ENCODE data around the gene COX6B2. TPM values are rescaled to one million over a fixed set of nuclear protein-coding genes. Genes with fewer than 3 reads are reported as not detected.

COX6B2 gene
- total RNA-seq, 4 donors from 2014 or later = not detected

DNA sequence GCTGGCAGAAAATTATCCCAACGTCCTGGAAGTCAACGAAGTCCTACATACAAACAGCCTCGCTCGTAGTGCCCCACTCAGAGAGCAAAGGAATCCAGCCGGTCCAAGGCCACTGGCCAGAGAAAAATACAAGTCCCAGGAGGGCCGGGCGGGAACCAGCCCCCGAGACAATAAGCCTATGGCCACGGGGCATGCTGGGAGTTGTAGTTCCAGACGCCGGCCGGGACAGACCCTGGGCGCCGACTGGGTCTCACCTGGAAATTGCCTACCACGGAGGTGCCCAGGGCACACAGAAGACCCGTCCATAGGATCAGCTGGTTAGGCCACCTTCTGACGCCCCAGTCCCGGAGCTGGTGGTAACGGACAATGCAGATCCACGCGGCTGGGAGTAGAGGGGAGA, 34.7 kb downstream of the COX6B2 start:
- Histone ChIP-seq H3K36me3 (no peaks in the 10 kb centered on the region), H3K27me3 (no peaks in the 10 kb centered on the region), H3K4me3 (no peak overlapping the region), H3K27ac (no peak overlapping the region), H3K9me3 (no peaks in the 10 kb centered on the region), H3K4me1 (no peaks in the 10 kb centered on the region)
- in situ Hi-C loops (cut with MboI; ENCODE audit: low sequenced_read_pairs in 4 of 4) = no loop called here
- intact Hi-C loops (cut with DNase I; ENCODE audit: low total_unique reads) = no loop called here
- no peak for ATAC-seq
- TF ChIP-seq, protein P1, sequence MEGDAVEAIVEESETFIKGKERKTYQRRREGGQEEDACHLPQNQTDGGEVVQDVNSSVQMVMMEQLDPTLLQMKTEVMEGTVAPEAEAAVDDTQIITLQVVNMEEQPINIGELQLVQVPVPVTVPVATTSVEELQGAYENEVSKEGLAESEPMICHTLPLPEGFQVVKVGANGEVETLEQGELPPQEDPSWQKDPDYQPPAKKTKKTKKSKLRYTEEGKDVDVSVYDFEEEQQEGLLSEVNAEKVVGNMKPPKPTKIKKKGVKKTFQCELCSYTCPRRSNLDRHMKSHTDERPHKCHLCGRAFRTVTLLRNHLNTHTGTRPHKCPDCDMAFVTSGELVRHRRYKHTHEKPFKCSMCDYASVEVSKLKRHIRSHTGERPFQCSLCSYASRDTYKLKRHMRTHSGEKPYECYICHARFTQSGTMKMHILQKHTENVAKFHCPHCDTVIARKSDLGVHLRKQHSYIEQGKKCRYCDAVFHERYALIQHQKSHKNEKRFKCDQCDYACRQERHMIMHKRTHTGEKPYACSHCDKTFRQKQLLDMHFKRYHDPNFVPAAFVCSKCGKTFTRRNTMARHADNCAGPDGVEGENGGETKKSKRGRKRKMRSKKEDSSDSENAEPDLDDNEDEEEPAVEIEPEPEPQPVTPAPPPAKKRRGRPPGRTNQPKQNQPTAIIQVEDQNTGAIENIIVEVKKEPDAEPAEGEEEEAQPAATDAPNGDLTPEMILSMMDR (IDR thresholded peaks at IDR 0.05 in 4 of 5, conservative IDR thresholded peaks at IDR 0.05 in 1 of 5) = no peak
- TF ChIP-seq POLR2A (IDR thresholded peaks at IDR 0.05) = no peak
- no peak for DNase-seq

DNA sequence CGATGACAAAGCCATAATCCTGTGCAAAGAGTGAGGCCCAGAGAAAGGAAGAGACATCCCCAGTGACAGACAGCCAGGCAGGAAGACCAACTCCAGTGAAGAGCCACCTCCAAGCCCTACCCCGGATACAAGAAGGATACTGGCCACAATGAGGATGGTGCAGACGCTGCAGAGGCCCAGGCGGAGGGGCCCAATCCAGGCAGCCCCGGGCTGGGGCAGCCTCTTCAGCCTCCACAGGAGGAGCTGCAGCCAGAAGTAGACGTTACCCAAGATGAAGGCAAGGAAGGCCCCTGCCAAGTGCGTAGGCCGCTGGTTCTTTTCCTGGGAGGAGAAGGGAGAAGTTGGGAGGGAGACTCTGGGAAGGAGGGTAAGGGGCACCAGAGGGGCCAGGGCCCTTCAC, 37.9 kb downstream of the COX6B2 start:
- TF ChIP-seq, protein P1 (IDR thresholded peaks at IDR 0.05 in 4 of 5, conservative IDR thresholded peaks at IDR 0.05 in 1 of 5) = no peak
- TF ChIP-seq POLR2A (IDR thresholded peaks at IDR 0.05) = no peak
- DNase-seq = no peak
- intact Hi-C loops (cut with DNase I; ENCODE audit: low total_unique reads) (no loop called here), in situ Hi-C loops (cut with MboI; ENCODE audit: low sequenced_read_pairs in 4 of 4) (no loop called here)
- Histone ChIP-seq H3K4me1 (no peaks in the 10 kb centered on the region), H3K4me3 (no peak overlapping the region), H3K9me3 (no peaks in the 10 kb centered on the region), H3K36me3 (no peaks in the 10 kb centered on the region), H3K27ac (no peak overlapping the region), H3K27me3 (no peaks in the 10 kb centered on the region)
- ATAC-seq = no peak

DNA sequence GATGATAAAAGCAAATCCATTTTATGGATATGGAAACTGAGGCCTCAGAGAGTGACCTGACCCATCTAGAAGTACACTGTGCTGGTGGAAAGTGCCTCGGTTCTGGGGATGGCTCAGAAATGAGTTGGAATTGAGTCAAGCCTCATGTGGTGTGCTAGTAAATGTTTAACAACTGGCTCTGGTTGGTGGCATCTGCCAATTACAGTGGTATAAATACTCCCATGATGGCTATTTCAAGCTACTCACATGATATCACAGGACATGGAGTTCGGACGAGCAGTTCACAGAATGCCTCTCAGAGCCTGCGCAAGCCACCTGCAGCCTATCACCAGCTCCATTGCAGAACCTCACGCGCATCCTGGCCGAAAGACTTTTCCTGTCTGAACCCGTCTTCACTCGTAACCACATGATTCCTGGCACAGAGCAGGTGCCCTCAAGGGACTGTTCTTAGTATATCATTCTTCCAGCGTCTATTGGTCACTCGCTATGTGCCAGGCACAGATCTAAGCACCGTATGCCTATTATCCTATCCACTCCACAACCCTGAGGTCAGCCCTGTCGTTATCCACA, 38.5 kb downstream of the COX6B2 start:
- Histone ChIP-seq H3K4me3 (no peak overlapping the region), H3K36me3 (no peaks in the 10 kb centered on the region), H3K27me3 (no peaks in the 10 kb centered on the region), H3K9me3 (no peaks in the 10 kb centered on the region), H3K4me1 (no peaks in the 10 kb centered on the region), H3K27ac (no peak overlapping the region)
- intact Hi-C loops (cut with DNase I; ENCODE audit: low total_unique reads) (no loop called here), in situ Hi-C loops (cut with MboI; ENCODE audit: low sequenced_read_pairs in 4 of 4) (no loop called here)
- no peak for ATAC-seq
- no peak for TF ChIP-seq POLR2A (IDR thresholded peaks at IDR 0.05)
- TF ChIP-seq, protein P1 (IDR thresholded peaks at IDR 0.05 in 4 of 5, conservative IDR thresholded peaks at IDR 0.05 in 1 of 5) = no peak
- DNase-seq = no peak

DNA sequence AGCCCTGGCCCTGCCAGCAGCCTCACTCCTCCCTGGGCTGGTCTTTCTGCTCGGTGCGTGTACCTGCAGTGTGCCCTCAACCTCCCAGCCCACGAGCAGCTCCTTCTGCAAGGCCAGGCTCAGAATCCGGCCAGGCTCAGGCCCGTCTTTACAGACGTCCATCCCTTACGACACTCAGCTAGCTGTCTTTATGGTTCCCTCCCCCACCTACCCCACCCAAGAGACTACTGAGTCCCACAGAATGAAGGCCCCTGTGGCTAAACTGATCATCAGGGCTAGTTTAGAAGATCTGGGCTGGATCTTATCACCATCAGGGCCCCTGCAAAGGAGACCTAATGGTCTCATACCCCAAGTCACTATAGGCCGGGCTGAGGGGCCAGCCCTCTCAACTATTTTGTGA, 40.1 kb downstream of the COX6B2 start:
- Histone ChIP-seq H3K27ac (no peak overlapping the region), H3K9me3 (no peaks in the 10 kb centered on the region), H3K36me3 (no peaks in the 10 kb centered on the region), H3K4me3 (no peak overlapping the region), H3K4me1 (no peaks in the 10 kb centered on the region), H3K27me3 (no peaks in the 10 kb centered on the region)
- TF ChIP-seq, protein P1 (IDR thresholded peaks at IDR 0.05 in 4 of 5, conservative IDR thresholded peaks at IDR 0.05 in 1 of 5) = no peak
- TF ChIP-seq POLR2A (IDR thresholded peaks at IDR 0.05) = no peak
- in situ Hi-C loops (cut with MboI; ENCODE audit: low sequenced_read_pairs in 4 of 4) (no loop called here), intact Hi-C loops (cut with DNase I; ENCODE audit: low total_unique reads) (no loop called here)
- ATAC-seq (no peak), DNase-seq (no peak)

Data from gastrocnemius medialis (tissue), 4 donors.